Measurements from ENCODE around the gene MROH7. TPM values are rescaled to one million over a fixed set of nuclear protein-coding genes. Genes with fewer than 3 reads are reported as not detected.

MROH7 gene
- total RNA-seq, 1 experiment from 2014 or later = 0.13 TPM

- TF ChIP-seq PREB (CRISPR knock-in tag; IDR thresholded peaks at IDR 0.05; ENCODE audit: borderline replicate concordance) (no peak), NR3C1 (CRISPR knock-in tag; conservative IDR thresholded peaks at IDR 0.05; ENCODE audit: low read depth) (no peak), HMGXB4 (CRISPR knock-in tag; IDR thresholded peaks at IDR 0.05) (no peak), RELA (CRISPR knock-in tag; IDR thresholded peaks at IDR 0.05; ENCODE audit: borderline replicate concordance) (no peak), RORB (CRISPR knock-in tag; IDR thresholded peaks at IDR 0.05) (no peak), ETV6 (CRISPR knock-in tag; IDR thresholded peaks at IDR 0.05) (no peak), CREB1 (CRISPR knock-in tag; IDR thresholded peaks at IDR 0.05) (no peak), ZNF416 (CRISPR knock-in tag; IDR thresholded peaks at IDR 0.05) (no peak)
Measured at GRCh38 chr1:54696262-54696661, 54.7 kb downstream of the MROH7 start (continued).

- Mint-ChIP-seq H3K4me1 (no peaks in the 10 kb centered on the region), H3K4me3 (no peak overlapping the region), H3K9me3 (no peaks in the 10 kb centered on the region), H3K27ac (no peak overlapping the region), H3K27me3 (ENCODE audit: low read depth) (no peaks in the 10 kb centered on the region; the same call in 1 of the 2 replicates), H3K36me3 (no peaks in the 10 kb centered on the region)
- TF ChIP-seq PREB (CRISPR knock-in tag; IDR thresholded peaks at IDR 0.05; ENCODE audit: borderline replicate concordance) (no peak), ELF4 (CRISPR knock-in tag; IDR thresholded peaks at IDR 0.05; ENCODE audit: low read depth) (no peak), GTF2I (CRISPR knock-in tag; conservative IDR thresholded peaks at IDR 0.05) (no peak), USF2 (CRISPR knock-in tag; IDR thresholded peaks at IDR 0.05) (no peak)
- POLR2A ChIA-PET = no interaction called here
- DNase-seq (ENCODE audit: low spot score) (no peak), ATAC-seq (no peak)
- CTCF ChIA-PET = no interaction called here
Measured at GRCh38 chr1:54697896-54698295, 56.3 kb downstream of the MROH7 start.

GRCh38 chr1:54698346-54698745, 56.8 kb downstream of the MROH7 start:
- no peaks in the 10 kb centered on the region for H3K4me1 Mint-ChIP-seq
- peaks cover 3% of the 10 kb centered on the region for H3K27me3 Mint-ChIP-seq (ENCODE audit: low read depth)
- no peaks in the 10 kb centered on the region for H3K36me3 Mint-ChIP-seq
- H3K4me3 Mint-ChIP-seq = no peak overlapping the region
- ATAC-seq = no peak
- POLR2A ChIA-PET = no interaction called here
- H3K9me3 Mint-ChIP-seq = no peaks in the 10 kb centered on the region
- no peak overlapping the region for H3K27ac Mint-ChIP-seq
- CTCF ChIA-PET = no interaction called here
- no peak for DNase-seq (ENCODE audit: low spot score)
- no peak for TF ChIP-seq MLX (CRISPR knock-in tag; IDR thresholded peaks at IDR 0.05)
- no peak for TF ChIP-seq CBFB (CRISPR knock-in tag; IDR thresholded peaks at IDR 0.05; ENCODE audit: low read depth)
- no peak for TF ChIP-seq ATF1 (CRISPR knock-in tag; IDR thresholded peaks at IDR 0.05)
- TF ChIP-seq CTCF (IDR thresholded peaks at IDR 0.05) = no peak
- TF ChIP-seq ATF3 (CRISPR knock-in tag; conservative IDR thresholded peaks at IDR 0.05) = no peak
- TF ChIP-seq ELF4 (CRISPR knock-in tag; IDR thresholded peaks at IDR 0.05; ENCODE audit: low read depth) = no peak
- TF ChIP-seq STAT6 (CRISPR knock-in tag; conservative IDR thresholded peaks at IDR 0.05; ENCODE audit: low read depth) = no peak
- no peak for TF ChIP-seq MXD4 (CRISPR knock-in tag; IDR thresholded peaks at IDR 0.05; ENCODE audit: borderline replicate concordance)
- no peak for TF ChIP-seq AFF4 (CRISPR knock-in tag; IDR thresholded peaks at IDR 0.05; ENCODE audit: borderline replicate concordance)

Measured in WTC11 (cell line).